ENCODE data around the gene SDSL. TPM values are rescaled to one million over a fixed set of nuclear protein-coding genes. Genes with fewer than 3 reads are reported as not detected.

Gene SDSL
- total RNA-seq, 1 donor from 2014 or later, result 0.82 TPM

DNA sequence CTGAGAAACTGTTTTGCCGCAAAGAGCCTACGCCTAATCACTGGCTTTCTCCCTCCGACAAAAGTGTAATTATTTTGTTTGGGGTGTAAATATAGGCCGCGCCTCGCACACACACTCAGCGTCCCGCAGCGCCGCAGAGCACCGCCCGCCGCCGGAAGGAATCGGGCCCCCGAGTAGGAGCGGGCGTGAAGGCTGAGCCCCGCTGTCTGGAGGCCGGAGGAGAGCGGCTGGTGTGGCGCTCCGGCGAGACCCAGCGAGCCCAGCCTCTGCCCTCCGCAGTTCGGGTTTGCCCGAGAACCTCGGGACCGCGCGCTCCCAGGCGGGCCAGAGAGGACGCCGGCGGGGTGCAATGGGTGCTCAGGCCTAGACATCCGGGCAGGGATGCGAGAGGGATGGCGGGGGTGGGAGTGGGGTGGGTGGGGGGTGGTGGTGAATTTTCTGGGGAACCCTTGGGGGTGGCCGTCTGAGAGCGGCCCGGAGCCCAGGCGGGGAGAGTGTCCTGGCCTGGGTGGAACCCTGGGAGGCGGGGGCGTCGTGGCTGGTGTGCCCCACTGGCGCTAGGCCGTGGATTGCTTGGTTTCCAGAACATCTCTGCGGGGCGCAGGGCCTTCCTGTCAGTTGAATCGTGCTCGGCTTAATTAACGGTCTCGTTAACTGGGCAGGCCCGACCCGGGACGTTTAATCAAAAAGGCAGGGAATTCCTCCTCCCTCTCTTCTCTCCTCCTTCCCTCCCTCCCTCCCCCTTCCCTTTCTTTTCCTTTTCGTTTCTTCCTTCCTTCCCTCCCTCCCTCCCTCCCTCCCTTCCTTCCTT is 54.2 kb downstream of the SDSL start:
- DNase-seq (ENCODE audit: low spot score in 2 of 2), result peak in 1 of 2 donors; percentile 21
- no peak for FAIRE-seq

DNA sequence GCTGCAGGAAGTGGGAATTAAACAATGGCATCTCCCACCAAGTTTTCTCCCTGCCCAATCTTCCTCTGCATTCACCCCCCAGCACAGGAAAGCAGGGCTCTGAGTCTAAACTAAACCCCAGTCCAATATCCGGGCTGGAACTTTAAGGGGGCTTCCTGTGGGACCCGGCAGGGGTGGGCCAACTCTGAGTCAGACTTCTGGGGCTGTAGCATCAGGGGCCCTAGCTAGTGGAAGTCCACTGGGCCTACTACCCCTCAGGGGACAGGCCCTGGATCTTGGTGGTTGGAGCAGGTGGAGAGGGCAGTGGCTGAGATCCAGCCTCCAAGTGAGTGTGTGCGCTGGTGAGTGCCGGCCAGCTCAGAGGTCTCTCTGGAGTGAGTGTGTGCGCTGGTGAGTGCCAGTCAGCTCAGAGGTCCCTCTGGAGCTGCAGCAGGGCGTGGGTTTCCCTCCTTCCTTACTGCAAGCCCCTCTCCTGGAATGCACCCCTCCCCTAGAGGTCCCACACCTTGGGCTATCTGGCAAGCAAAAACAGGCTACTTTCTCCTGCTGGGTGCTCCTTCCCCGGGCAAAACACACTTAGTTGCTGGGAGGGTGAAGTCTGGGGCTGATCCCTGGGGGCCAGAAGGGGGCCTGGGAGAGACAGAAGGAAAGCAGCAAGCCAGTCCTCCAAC is 55.1 kb downstream of the SDSL start:
- no peak for FAIRE-seq
- DNase-seq (ENCODE audit: low spot score in 2 of 2), result peak in 1 of 2 donors; percentile 18

DNA sequence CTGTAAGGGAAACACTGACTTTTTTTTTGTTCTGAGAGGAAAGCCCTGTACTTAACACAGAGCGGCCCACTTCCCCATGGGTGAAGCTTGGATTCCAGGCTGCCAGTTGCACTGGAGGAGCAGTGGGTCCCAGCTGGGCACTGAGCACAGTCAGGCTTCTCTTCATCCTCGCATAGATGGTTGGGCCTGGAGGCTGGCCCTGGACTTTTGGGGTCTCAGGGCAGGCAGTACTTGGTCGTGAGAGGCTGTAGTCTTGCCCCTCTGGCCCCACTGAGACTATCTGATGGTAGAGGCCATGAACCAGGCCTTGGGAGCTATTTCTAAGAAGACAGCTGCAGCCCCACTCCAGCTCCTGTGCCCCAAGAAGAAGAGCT is 55.6 kb downstream of the SDSL start:
- FAIRE-seq (no peak), DNase-seq (ENCODE audit: low spot score in 2 of 2) (peak in 1 of 2 donors; percentile 15)

DNA sequence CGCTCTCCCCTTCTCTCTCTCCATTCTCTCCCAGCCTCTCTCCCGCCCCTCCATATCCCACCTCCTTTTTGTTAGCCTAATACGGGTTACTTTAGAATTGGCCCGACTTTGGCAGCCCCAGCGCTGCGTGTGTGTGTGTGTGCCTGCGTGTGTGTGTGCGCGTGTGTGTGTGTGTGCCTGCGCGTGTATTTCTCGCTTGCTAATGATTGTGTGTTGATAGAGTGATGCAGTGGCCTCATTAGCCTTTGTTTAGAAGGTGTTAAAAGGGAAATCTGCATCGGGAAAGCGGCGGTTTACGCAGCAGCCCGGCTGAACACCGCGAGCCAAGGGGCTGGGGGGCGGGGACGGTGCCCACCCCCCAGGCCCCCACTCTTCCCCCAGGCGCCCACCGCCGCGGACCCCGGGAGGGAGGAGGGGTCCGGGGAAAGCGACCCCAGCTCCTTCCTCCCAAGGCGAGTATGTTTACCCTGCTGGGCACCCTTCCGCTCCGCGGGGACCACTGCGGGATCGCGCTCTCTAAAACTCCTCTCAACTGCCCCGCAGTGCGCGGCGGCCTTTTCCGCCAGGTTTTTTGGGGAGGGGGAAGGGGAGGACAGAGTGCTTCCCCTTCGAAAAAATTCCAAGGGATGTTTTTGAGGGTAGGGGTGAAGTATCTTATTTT is 56.3 kb downstream of the SDSL start:
- DNase-seq (ENCODE audit: low spot score in 2 of 2) (peak in 1 of 2 donors; percentile 14), FAIRE-seq (no peak)

DNA sequence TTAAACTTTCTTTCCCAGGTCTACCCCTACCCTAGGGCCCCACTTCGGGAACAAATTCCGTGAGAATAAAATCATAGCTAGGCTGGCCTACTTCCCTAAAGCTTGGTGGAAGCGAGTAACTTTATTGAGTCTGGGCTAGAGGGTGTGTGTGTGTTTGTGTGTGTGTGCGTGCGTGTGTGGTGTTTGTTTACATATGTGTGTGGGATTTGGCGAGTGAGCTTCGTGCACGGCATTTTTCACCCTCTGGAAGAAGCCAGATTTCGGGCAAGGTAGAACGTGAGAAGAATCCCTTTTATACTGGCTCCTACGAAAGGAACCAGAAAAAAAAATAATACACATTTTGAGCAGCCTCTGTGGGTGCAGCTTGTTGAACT is 57.0 kb downstream of the SDSL start:
- DNase-seq (ENCODE audit: low spot score in 2 of 2) (no peak), FAIRE-seq (no peak)

DNA sequence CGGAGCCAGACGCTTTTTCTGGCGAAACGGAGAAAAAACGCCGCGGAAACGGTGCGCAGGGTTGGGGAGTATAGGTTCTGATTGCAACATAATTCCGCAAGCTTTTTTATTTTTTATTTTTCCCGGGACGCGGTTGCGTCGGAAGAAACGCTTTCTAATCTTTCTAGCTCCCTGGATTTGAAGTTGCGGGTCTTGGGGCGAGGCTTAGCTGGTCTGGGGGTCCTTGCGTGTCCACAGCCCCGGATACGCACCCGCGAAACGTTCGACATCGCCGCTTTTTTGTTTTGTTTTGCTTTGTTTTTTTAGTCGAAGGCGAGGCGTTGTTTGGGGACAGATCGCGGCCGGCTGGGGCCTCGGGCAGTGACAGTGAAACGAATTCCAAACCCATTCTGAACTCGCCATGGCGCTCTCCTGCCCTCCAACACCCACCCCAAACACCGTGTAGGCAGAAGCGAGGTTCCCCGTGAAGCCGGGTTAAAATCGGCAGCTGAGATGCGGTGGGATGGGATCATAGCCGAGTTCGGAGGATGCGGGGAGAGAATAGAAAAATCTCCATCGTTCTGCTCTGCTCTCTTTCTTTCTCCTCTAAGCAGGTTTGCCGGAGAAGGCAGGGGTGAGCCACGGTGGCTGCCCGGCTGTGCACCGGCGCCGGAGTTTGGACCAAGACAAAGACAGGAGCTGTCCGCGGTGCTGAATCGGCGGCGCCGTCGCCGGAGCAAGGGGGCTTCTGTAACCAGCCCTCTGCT is 57.6 kb downstream of the SDSL start:
- DNase-seq (ENCODE audit: low spot score in 2 of 2), result peak; percentile 45 to 57
- no peak for FAIRE-seq

DNA sequence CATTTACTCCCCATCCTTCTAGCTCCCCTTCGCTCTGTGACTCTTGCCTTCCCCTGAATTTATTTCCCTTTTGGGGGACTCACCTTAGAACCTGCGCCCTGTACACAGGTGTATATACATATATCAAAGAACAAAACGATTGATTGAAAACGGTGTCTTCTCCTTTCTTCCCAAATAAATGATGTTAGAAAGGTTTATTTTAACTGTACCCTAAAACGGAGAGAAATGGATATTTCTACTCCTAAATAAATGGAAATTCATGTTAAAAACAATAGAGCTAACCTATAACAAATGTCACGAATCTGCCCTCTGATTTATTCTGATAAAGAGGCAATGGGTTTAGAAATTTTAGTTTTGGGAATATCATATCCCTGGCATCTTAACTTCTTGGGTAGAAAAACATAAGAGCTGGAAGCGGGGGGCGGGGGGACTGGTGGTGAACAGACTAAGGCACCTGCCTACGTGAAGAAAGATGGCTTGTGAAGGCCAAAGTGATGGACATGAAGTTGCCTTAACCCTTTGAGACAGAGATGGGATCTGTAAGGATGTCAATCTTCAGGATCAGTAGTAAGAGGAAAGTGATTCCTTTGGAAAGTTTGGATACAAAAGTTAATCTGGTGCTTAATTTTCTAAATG is 58.3 kb downstream of the SDSL start:
- DNase-seq (ENCODE audit: low spot score in 2 of 2), result no peak

DNA sequence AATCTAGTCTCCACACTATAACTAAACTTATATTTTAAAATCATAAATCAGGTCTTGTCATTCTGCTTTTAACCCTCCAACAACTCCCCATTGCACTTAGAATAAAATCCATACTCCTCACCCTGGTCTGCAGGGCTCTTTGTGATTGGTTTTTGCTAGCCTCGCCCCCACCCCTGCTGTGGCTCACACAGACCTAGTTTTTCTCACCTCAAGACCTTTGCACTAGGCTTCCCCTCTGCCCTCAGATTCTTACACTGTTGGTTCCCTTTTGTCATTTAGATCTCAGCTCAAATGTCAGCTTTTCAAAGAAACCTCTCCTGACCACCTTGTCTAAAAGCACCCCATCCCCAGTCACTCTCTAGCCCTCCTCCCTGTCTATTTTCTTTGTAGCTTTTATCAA is 60.2 kb downstream of the SDSL start:
- DNase-seq (ENCODE audit: low spot score in 2 of 2) (no peak), FAIRE-seq (no peak)

More for the DNA sequence above, 58.3 kb downstream of the SDSL start:
- no peak for FAIRE-seq

DNA sequence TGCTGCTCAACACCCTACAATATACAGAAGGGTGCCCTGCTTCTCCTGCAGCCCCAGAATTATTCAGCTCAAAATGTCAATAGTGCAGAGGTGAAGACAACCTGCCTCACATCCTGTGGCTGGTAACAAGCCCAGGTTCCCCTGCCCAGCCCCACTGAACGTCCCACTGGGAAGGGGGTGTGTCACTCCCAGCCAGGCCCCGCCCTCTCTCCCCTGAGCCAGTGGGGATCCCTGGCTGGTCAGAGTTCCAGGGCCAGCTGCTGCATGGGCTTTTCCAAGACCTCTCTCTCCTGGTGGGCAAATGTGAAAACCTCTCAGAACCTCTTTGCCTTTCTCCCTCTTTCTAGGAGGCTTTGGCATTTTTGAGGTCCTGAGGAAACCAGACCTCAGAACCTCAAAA is 63.1 kb downstream of the SDSL start:
- FAIRE-seq, result no peak
- no peak for DNase-seq (ENCODE audit: low spot score in 2 of 2)

DNA sequence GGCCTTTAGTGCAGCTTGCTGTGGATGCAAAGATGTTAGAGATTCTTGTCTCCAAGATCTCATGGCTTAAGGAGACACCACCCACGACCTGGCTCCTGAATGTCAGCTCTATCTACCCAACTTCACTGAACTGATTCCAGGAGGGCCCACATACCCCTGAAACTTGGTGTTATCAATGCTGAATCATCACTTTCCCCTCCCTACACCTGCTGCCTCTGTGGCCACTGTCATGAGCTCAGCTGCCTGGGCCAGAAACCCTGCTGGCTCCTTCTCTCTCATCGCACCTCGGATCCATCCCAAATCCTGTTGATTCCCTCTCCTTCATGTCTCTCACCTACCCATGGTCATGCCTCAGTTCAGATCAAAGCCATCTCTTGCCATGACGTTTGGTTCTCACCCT is 64.5 kb downstream of the SDSL start:
- no peak for FAIRE-seq
- DNase-seq (ENCODE audit: low spot score in 2 of 2), result no peak

Other genes starting within 250 kb of the SDSL start
- 11.0 TPM for gene DDX54, start 236.9 kb upstream of the SDSL start, total RNA-seq
- 10.2 TPM for gene RITA1, start 236.7 kb upstream of the SDSL start, total RNA-seq
- gene TPCN1, start 200.9 kb upstream of the SDSL start, total RNA-seq, result 2.4 TPM
- 2.9 TPM for gene SLC8B1, start 87.3 kb upstream of the SDSL start, total RNA-seq
- gene PLBD2, start 63.8 kb upstream of the SDSL start, total RNA-seq, result 5.7 TPM
- gene SDS, start 18.5 kb upstream of the SDSL start, total RNA-seq, result not detected
- 0.41 TPM for gene LHX5, start 49.5 kb downstream of the SDSL start, total RNA-seq